Measurements from ENCODE around the gene FAF2. TPM values are rescaled to one million over a fixed set of nuclear protein-coding genes. Genes with fewer than 3 reads are reported as not detected.

Gene FAF2
- total and polyA plus RNA-seq, 8 donors: 33.9 to 54.4 (median 50.8) TPM

DNA sequence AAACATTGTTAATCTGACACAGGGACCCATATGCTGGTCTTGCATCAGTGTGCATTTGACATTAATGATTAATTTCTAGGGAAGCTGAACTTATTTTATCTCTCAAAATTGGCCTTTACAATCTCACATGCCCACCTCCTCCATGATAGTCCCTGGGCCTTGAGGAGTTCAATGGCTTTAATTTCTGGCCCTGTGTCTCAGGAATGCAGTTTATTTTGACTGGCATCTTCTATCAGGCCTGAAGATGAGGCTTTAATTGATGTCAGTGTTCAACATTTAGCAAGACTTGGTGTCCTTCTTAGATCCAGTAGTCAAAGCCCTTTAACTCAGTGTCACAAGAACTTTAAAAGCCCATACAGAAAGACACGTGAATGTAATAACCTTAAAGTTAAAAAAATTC, 21.3 kb upstream of the FAF2 start:
- TF ChIP-seq, protein P1, sequence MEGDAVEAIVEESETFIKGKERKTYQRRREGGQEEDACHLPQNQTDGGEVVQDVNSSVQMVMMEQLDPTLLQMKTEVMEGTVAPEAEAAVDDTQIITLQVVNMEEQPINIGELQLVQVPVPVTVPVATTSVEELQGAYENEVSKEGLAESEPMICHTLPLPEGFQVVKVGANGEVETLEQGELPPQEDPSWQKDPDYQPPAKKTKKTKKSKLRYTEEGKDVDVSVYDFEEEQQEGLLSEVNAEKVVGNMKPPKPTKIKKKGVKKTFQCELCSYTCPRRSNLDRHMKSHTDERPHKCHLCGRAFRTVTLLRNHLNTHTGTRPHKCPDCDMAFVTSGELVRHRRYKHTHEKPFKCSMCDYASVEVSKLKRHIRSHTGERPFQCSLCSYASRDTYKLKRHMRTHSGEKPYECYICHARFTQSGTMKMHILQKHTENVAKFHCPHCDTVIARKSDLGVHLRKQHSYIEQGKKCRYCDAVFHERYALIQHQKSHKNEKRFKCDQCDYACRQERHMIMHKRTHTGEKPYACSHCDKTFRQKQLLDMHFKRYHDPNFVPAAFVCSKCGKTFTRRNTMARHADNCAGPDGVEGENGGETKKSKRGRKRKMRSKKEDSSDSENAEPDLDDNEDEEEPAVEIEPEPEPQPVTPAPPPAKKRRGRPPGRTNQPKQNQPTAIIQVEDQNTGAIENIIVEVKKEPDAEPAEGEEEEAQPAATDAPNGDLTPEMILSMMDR (IDR thresholded peaks at IDR 0.05): no peak
- no peak overlapping the region for H3K27ac ChIP-seq

DNA sequence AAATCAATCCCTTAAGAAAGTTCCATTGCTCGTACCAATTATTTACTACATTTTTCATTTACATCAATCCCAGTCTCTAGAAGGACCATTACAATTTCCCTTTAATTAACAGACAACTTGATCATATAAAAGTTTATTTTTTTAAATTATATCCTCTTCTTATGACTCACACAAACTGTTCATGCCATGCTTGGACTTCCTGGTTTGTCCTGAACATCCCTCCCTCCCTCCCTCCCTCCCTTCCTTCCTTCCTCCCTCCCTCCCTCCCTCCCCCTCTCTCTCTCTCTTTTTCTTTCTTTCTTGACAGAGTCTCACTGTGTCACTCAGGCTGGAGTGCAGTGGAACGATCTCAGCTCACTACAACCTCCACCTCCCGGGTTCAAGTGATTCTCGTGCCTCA, 20.2 kb upstream of the FAF2 start:
- no peaks in the 10 kb centered on the region for H3K4me1 ChIP-seq
- no peaks in the 10 kb centered on the region for H3K36me3 ChIP-seq
- H3K27ac ChIP-seq: no peak overlapping the region
- DNase-seq: no peak
- ATAC-seq: no peak
- H3K4me3 ChIP-seq: no peak overlapping the region
- intact Hi-C loops (cut with DNase I): no loop called here
- TF ChIP-seq, protein P1 (IDR thresholded peaks at IDR 0.05): no peak
- no peaks in the 10 kb centered on the region for H3K9me3 ChIP-seq
- no peaks in the 10 kb centered on the region for H3K27me3 ChIP-seq

More for the DNA sequence above, 21.3 kb upstream of the FAF2 start:
- H3K4me3 ChIP-seq: no peak overlapping the region
- intact Hi-C loops (cut with DNase I): no loop called here
- no peaks in the 10 kb centered on the region for H3K36me3 ChIP-seq
- no peaks in the 10 kb centered on the region for H3K9me3 ChIP-seq
- no peaks in the 10 kb centered on the region for H3K27me3 ChIP-seq
- ATAC-seq (no peak), DNase-seq (no peak)
- H3K4me1 ChIP-seq: no peaks in the 10 kb centered on the region

DNA sequence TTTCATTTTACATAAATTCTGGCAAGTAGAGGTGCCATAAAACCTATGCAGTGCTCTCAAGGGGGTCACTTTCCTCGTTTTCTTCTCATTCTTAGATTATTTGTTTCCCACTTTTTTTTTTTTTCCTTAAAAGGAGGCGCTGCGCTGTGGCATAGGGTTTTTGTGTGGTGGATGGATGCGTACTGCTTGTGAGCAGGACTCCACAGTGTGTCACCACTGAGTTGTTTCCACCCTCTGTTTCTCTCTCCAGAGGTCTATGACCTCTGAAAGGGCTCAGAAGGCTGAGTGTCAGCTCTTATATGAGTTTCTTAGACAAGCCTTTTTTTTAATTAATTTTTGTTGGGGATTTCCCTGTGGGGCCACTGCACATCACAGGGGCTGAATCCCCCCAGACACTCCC, 18.2 kb upstream of the FAF2 start:
- DNase-seq: no peak
- Histone ChIP-seq H3K36me3 (no peaks in the 10 kb centered on the region), H3K4me3 (no peak overlapping the region), H3K4me1 (no peaks in the 10 kb centered on the region), H3K9me3 (no peaks in the 10 kb centered on the region), H3K27me3 (no peaks in the 10 kb centered on the region), H3K27ac (no peak overlapping the region)
- no peak for ATAC-seq
- TF ChIP-seq, protein P1 (IDR thresholded peaks at IDR 0.05): no peak
- intact Hi-C loops (cut with DNase I): no loop called here

DNA sequence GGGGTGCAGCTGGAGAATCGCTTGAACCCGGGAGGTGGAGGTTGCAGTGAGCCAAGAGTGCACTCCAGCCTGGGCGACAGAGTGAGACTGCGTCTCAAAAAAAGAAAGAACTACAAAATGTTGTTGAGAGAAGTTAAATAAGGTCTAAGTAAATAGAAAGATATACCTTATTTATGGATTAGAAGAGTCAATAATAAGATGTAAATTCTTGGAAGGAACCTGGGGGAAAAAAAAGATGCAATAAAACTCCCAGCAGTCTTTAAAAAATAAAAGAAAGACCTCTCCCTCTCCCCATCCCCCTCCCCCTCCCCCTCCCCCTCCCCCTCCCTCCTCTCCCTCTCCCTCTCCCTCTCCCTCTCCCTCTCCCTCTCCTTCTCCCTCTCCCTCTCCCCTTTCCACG, 15.5 kb upstream of the FAF2 start:
- Histone ChIP-seq H3K4me3 (no peak overlapping the region), H3K27ac (no peak overlapping the region), H3K4me1 (peaks cover 5 to 7% of the 10 kb centered on the region in 2 donors), H3K9me3 (no peaks in the 10 kb centered on the region), H3K27me3 (no peaks in the 10 kb centered on the region), H3K36me3 (no peaks in the 10 kb centered on the region)
- TF ChIP-seq, protein P1 (IDR thresholded peaks at IDR 0.05): no peak
- DNase-seq (no peak), ATAC-seq (no peak)
- intact Hi-C loops (cut with DNase I): no loop called here

DNA sequence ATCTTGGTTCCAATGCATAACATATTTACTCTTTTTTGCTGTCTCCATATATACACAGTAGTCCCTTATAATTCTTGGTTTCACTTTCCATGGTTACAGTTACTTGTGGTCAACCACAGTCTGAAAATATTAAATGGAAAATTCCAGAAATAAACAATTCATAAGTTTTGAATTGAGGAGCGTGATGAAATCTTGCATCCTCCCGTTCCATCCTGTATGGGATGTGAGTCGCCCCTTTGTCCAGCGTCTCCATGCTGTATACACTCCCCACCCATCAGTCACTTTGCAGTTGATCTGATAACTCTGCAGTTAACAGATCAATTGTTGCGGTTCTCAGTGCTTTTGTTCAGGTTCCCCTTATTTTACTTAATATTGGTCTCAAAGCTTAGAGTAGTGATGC, 11.5 kb upstream of the FAF2 start:
- Histone ChIP-seq H3K4me3 (no peak overlapping the region), H3K36me3 (no peaks in the 10 kb centered on the region), H3K9me3 (no peaks in the 10 kb centered on the region), H3K27ac (peak overlapping the region in 1 of 2 donors; percentile 34), H3K27me3 (peaks cover 0 to 8% of the 10 kb centered on the region in 2 donors), H3K4me1 (peaks cover 5 to 7% of the 10 kb centered on the region in 2 donors)
- no peak for DNase-seq
- no peak for ATAC-seq
- intact Hi-C loops (cut with DNase I): no loop called here
- TF ChIP-seq, protein P1 (IDR thresholded peaks at IDR 0.05): no peak

Measured in left lung (tissue), 10 donors.